GM21619 (cell line): ENCODE data around the gene ZNF467.

Experiments
- ATAC-seq: cut with Tn5 transposase; IDR thresholded peaks from one replicate; pipeline ENCODE4 v1.9.1; 2021; ENCODE audit not compliant: unreplicated experiment

ZNF467 gene

DNA sequence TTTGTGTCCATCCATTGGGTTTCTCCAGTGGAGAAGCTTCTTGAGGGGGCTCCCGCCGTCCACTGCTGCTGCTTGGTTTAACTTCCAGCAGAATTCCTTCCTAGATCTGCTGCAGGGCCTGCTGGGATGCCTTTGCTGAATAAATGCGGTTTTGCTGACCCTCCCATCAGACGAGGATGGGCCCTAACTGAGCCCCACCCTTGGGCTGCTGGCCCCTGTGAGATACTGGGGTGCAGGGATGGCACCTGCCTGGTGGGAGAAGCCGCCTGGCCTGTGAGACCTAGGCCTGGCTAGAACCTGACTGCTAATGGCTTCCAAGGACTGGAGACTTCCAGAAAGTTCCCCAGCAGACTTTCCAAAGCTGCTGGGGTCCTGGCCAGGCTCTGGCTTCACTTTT is 43.8 kb downstream of the ZNF467 start:
- no peak for ATAC-seq

DNA sequence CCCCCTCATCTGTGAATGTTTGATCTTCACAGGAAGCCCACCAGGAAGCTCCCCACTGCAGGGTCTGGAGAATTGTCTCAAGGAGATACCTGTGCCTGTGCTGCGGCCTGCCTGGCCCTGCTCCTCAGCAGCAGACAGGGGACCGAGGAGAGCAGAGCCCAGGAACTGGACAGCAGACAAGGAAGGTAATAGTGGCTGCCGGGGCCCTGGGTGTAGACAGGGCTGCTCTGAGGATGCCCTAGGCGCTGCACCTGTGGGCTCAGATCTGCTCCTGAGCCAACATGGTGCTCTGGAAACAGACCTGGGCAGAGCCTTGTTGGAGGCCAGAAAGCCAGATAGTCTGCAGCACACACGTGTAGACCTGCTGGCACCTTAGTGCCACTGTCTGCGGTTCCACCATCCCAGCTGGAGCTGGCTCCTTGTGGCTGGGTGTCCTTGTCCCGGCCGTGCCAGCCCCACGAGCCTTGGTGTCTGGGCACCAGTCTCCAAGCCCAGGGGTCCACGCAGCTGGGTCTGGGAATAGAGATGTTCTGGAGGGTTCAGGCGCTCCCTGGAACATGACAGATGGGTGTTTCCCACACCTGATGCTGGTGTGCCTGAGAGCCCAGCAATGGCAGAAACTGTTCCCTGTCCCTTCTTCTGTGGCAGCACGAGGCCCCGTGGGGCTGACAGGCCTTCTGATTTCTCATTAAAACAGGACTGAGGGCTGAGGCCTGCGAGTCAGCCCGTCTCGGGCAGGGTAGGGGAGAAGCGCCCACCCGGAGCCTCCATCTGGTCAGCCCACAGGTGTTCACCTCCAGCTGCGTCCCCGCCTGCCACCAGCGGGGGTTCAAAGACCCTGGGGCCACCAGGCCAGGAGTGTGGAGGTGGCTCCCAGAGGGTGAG is 44.7 kb downstream of the ZNF467 start:
- no peak for ATAC-seq

DNA sequence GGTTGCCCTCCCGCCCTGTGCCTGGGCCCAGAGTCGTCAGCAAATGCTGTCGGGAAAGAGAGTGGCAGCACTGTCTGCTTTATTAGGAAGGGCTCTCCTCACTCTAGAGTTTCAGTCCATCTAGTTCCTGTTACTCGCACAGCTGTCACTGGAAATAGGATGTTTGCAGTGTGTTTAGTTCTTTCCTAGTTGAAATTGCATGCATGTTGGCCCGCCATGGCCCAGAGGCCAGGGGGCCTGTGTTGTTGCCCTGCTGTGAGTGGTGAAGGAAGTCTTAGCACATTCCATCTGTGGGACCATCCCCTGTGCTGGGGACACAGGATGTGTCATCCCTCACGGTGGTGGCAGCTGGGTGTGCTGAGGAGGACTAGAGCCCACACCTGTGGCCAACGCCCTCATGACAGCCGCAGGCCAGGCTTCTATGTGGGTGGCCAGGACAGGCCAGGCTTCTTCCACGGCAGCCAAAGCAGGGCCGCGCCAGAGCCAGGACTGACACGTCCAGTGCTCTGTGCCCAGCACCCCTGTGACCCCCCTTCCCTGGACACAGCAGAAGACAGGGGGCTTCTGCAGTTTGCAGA is 45.4 kb downstream of the ZNF467 start:
- ATAC-seq = no peak

DNA sequence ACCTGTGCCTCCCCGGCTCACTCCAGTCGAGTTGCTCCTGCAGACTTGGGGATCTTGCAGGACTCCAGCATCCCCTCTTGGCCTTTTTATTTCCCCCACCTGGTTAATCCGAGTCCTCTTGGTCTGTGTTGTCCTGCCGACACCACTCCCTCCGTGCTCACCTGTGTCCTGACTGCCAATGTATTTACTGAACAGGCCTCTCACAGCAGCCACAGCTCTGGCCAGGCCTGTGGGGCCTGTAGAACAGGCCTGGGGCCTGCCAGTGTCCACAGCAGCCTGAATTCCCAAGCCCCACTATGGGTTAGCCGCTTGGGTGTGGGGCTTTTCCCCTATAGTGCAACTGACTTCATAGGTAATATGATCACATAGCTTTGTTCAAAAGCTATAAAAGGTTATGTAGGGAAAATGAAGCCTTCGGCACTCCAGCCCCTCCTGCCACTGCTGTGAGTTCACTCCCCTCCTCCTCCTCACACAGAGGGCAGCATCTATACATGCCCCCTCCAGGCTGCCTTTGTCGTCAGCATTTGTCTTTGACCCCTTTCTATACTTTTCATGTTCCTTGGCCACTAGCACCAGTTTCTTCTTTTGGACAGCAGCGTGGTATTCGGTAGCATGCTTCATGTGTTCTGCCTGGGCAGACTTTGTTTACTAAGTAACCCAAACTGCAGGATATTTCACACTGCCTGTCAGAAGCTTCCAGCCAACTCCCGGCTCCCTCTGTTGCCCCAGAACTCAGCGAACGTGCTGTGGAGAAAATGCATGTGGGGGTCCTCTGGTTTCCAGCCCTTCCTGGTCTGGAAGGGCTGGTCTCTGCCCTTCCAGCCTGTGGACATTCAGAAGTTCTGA is 46.1 kb downstream of the ZNF467 start:
- ATAC-seq = no peak

DNA sequence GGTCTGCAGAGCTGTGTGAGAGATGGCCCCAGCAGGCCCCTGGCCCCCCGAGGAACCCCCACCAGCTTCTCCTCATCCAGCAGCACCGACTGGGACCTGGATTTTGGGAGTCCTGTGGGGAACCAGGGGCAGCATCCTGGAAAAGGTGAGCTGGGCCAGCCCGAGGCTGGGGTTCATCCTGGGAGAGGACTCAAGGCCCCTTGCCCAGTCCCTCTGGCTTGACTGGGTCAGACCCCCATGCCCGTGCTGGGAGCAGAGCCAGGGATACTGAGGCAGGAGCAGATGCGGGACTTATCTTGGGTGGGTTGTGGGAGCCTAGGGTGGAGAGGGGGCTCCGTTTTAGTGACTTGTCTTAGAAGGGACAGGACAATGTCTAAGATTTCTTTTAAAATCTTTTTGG is 47.5 kb downstream of the ZNF467 start:
- ATAC-seq = no peak

DNA sequence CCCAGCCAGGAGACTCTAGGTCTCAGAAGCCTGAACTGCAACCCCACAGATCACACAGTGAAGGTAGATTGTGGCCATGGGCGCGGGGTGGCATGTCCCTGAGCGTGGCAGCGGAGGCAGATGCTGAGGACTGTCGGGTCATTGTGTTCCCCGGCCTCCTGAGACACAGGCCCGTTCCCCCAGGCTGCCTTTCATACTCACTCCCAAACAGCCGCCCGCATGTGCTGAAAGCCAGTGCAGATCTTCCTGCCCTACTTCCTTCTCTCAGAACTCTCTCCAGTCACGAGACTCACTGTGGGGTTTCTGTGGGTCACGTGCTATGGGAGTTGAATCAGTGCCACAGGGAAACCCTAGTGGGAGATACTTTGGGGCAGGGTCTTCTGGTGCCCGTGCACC is 48.0 kb downstream of the ZNF467 start:
- no peak for ATAC-seq

DNA sequence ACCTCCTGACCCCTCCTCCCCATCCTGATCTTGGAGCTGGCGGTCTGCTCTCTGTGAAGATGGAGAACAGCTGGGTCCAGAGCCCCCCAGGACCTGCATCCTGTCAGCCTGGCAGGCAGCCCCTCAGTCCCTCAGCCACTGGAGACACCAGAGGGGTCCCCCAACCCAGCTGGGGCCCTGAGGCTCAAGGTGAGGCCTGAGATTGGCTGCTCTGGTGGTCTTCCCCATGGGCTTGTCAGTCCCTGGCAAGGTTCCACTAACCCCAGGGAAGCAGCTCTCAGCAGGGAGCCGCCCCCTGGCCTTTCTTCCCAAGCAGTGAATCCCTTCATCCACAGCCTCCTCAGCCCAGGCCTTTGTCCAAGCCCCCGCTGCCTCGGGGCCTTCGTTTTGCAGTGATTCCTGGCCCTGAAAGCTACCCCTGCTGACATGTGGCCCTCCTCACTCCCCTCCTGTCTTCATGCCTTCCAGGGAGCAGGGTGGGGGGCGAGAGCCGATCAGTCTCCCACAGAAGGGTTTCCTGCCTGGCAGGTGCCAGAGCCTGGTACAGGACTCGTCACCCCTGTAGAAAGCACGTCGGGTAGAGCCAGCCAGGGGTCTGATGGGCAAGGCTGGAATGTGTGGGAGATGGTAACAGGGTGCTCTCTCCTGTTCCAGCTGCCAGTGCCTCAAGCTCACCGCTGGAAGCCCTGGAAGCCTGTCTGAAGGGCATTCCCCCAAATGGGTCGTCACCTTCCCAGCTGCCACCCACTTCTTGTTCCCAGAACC is 48.5 kb downstream of the ZNF467 start:
- no peak for ATAC-seq

DNA sequence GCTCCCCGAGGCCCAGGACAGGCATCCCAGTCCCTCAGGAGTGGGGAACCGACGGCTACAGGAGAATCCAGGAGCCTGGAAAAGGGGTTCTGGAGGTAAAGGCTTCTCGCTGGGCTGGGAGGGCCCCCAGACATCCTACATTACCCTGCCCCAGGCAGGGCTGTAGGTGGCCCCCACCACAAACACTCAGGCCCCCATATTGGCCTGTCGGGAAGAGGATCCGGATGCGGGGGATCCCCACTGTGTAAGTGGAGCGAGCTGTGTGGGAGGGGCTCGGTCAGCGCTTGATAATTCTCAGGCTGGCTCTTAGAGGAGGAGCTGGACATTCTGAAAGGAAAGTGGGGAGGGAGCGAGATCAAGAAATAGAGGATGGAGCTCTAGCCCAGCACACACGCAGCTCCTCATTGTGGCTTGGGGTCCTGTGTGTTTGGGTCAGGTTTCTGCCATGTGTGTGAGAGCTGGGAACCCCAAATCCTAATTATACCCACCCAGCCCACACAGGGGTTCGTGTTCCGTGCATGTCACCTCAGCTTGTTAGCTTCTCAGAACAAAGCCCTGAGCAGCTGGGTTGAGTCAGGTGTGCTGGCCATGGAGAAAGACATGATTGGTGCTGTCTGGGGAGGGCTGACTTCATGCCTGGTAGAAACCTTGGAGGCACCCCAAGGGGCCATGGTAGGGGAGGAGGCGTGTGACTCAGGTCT is 49.4 kb downstream of the ZNF467 start:
- ATAC-seq = no peak

DNA sequence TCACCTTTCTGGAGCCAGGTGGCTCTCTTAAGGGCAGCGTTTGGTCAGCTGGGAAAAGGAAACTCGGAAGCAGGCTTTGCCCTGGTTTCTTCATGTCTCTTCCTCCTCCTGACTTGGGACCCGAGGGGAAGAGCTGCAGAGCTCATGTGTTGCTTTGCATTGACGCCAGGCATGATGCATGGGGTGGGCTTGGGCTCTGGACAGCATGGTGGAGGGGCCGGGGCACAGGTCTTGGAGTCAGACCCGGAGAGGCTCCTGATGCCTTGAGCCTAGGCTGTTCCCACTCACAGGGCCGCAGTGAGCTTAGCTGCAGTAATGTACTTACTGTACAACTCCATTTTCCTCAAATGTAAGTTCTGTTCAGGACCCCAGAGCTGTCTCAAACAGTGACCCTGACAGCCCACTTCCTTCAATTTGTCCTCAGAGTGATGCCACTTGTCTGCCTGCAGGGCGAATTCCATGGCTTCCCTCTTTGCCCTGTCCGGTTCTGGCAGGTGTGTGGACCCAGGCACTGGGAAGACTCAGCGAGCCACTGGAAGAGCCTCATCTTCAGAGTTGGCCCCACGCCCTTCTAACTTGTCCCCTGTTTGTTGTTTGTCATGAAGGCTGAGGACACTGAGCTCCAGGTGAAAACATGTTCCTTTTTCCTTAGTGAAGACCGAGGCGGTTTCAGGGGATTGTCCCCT is 50.2 kb downstream of the ZNF467 start:
- no peak for ATAC-seq

DNA sequence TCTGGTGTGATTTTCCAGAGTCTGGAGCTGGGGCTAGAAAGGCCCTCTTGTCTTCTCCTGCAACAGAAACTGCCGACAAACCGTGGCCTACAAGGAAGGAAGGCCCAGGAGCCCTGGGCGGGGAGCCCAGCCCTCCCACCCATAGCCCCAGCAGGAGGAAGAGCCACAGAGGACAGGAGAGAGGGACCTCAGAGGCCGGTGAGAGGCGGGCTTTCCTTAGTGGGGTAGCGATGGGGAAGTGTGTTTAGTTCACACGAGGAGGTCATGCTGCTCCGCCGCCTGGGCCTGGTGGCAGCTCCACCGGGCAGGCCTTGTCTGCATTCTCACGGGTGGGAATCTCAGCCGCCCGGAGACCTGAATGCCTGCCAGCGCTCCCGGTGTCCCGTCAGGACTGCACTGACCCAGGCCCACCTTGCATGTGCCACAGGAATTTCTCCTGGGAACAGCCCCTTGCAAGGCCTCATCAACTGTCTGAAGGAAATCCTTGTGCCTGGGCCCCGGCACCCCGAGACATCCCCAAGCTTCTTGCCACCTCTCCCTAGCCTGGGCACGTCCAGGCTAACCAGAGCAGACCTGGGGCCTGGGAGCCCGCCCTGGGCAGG is 50.9 kb downstream of the ZNF467 start:
- no peak for ATAC-seq

DNA sequence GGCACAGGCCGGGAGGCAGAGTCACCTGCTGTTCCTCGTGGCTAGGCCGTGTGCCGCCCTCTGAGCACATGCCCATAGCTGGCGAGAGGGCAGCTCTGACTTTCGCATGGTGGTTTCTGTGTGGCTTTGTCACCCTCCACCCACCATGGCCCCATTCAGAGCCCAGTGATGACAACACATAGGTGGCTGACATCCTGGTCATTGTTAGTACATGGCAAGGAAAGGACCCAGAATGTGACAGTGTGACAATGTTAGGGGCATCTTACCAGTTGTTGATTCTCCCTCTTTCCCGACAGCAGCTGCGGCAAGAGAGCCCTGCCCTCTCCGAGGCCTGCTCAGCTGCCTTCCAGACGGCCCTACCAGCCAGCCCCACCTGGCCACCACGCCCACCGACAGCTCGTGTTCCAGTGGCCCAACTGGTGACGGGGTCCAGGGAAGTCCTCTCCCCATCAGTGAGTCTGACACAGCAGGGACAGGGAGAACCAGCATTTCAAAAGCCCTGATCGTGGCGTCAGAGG is 52.2 kb downstream of the ZNF467 start:
- ATAC-seq = no peak

DNA sequence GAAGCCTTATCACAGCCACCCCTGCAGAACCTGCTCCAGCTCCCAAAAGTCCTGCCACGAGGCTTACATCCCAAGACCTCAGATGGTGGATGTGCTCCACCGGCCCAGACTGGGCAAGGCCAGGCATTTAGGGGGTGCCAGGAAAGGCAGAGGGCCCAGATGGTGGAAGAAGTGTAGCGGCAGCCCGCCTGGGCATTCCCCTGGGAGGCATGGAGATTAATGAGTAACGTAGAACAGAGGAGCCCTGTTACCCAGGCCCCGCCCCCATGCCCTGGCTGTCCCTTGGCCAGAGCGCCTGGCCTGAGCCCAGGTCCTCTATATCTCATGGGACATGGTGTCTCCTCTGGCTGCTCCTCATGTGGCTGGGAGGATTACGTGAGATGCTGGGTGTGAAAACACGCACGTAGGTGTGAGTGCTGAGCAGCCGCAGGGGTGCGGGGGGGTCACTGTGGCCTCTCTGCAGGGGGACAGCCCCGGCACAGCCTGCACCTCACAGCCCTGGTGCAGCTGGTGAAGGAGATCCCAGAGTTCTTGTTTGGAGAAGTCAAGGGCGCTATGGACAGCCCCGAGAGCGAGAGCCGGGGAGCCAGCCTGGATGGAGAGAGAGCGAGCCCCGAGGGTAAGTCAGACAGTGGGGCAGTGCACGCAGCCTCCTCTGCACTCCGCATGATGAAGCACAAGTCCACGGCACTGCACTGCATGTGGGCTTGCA is 52.9 kb downstream of the ZNF467 start:
- ATAC-seq = peak; percentile 42

DNA sequence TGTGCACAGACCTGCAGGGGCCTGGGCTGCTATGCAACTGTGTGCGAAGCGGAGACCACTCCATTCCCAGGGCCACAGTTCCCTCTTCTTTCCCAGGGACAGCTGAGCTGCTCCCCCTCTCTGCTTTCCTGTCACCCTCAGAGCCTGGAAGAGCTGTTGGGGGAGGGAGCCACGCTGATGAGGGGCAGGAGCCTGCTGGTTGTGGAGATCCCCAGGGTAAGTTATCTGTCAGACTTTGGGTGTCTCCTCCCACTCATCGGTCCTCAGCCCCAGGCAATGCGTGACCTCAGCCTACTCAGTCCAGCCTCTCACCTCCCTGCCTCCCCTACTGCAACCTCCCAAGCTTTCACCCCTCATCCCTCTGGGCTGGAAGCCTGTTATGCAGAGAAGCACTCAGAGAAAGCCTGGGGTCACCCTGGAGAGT is 53.5 kb downstream of the ZNF467 start:
- no peak for ATAC-seq

DNA sequence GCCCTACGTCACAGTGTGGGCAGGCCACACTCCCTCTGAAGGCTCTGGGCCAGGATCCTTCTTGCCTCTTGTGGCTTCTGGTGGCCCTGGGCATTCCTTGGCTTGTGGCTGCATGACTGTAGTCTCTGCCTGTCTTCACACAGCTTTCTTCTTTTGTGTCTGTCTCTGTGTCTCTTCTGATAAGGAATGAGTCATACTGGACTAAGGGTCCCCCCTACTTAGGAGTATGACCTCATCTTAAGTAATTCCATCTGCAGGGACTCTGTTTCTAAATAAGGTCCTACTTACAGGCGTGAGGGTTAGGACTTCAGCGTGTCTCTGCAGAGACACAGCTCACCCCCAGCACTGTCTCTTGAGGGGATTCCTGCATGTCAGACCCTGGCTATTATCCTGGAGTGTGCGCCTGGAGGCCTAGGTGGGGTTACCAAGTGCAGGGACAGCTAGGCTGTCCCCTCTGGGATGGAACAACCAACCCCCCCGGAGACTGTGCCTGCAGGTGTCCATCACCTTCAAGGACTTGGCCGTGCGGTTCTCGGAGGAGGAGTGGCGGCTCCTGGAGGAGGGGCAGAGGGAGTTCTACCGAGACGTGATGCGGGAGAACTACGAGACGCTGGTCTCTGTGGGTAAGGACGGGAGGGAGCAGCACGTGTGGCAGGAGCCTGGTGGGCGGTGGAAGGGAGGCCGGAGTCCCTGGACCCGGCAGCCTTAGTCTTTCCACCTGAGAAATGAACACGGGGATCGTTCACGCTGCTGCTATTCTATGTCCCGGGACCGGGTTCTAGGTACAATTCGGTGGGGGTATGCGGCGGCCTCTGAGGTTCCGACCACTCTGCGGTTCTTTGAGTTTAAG is 54.1 kb downstream of the ZNF467 start:
- ATAC-seq = no peak

DNA sequence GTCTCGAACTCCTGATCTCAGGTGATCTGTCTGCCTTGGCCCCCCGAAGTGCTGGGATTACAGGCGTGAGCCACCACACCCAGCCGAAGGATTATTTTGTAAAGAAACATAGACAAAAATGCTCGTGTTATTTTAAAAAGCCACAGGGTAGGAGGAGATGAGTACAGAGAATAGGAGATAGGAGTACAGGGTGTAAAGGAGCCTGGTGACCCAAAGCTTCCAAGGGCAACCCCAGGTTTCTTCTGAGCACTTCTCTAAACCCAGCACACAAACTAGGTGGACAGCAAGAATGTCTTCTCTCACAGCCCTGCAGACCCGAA is 54.7 kb downstream of the ZNF467 start:
- ATAC-seq = no peak

DNA sequence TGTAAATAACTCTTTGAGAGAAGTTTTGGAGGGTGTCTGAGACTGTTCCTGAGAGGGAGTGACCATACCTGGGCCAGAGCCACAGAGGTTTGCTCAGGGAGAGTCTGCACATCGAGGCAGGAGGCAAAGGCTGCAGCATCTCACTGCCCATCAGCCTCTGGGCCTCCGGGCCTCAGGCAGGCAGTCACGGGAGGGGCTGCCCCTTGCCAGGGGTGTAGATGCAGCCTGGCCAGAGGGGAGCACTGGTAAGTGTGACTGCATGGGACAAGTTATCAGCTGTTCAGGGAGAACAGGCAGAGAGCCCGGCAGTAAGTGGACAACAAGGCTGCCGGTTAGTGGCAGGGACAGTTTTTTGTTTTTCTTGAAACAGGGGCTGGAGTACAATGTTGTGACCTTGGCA is 55.9 kb downstream of the ZNF467 start:
- no peak for ATAC-seq

DNA sequence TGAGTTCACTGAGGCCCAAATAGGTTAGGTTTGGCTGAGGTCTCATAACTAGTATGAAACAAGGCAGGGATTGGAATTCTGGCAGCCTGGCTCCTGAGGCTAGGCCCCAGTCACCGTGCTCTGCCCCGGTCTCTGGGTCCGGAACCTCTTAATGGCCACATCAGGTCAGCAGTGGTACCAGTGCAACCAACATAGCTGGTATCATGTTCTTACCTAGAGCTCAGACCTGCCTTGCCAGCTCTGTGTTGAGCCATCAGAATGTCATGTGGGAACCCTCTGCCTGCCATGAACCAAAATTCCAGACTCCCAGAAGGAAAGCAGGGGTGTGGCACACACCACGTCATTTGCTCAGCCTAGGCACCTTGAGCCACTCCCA is 56.5 kb downstream of the ZNF467 start:
- ATAC-seq = no peak
